IMR-90 (cell line): ENCODE data around the gene STON2. TPM values are rescaled to one million over a fixed set of nuclear protein-coding genes. Genes with fewer than 3 reads are reported as not detected.
"Not testable (repeated sequence)": the region's sequence is repeated elsewhere in the genome, so short reads cannot be mapped to it uniquely, and the experiment has no call there.

Source experiments
- ATAC-seq: fragments of 200-7000 bp; cut with Tn5 transposase; 2 replicates; pipeline ENCODE4 v1.9.1; 2020; ENCODE audit warnings: low read depth, mild to moderate bottlenecking, moderate library complexity
- BruUV-seq: library from RNA; stranded (reverse); fragments of 400-500 nt; replicated peaks from 2 replicates; lab custom pipeline; 2021; lab: Mats Ljungman, UMichigan
- CTCF ChIA-PET: fragments of 300-600 bp; formaldehyde crosslinking; extraction: SDS; loops from one replicate; lab custom pipeline; 2021; ENCODE audit warnings: antibody characterized with exemption; lab: Yijun Ruan, JAX
- POLR2A ChIA-PET: fragments of 300-600 bp; sonication (Branson Sonifier 250); formaldehyde crosslinking; loops from one replicate; lab custom pipeline; 2022; ENCODE audit warnings: antibody characterized with exemption; ENCODE audit not compliant: unreplicated experiment; lab: Charles Lee
- DNase-seq: peaks from one replicate; pipeline ENCODE4 v3.0.0; 2013
- H2AFZ ChIP-seq: replicated peaks from 2 replicates; pipeline ENCODE3; 2013; ENCODE audit warnings: low read length, mild to moderate bottlenecking; ENCODE audit not compliant: poor library complexity
- H2AK5ac ChIP-seq: 2 replicates; pipeline ENCODE4 v1.6.1; 2013; ENCODE audit warnings: low read depth, low read length, inconsistent platforms
- H2AK9ac ChIP-seq: replicated peaks from 2 replicates; pipeline ENCODE3; 2013; ENCODE audit warnings: mild to moderate bottlenecking, low read depth, low read length, moderate library complexity; ENCODE audit not compliant: poor library complexity
- H2BK120ac ChIP-seq: 2 replicates; pipeline ENCODE4 v1.6.1; 2013; ENCODE audit warnings: low read depth, low read length, inconsistent platforms
- H2BK15ac ChIP-seq: 3 replicates; pipeline ENCODE4 v1.6.1; 2013; ENCODE audit warnings: low read depth, low read length, inconsistent platforms
- H2BK20ac ChIP-seq: 2 replicates; pipeline ENCODE4 v1.6.1; 2013; ENCODE audit warnings: low read depth, mild to moderate bottlenecking, inconsistent platforms, low read length, moderate library complexity
- H2BK5ac ChIP-seq: 2 replicates; pipeline ENCODE4 v1.6.1; 2013; ENCODE audit warnings: mild to moderate bottlenecking, low read depth, low read length, inconsistent platforms; ENCODE audit not compliant: poor library complexity, severe bottlenecking
- H3K14ac ChIP-seq: replicated peaks from 2 replicates; pipeline ENCODE4 v1.6.1; 2013; ENCODE audit warnings: low read depth, low read length, inconsistent platforms
- H3K18ac ChIP-seq: 2 replicates; pipeline ENCODE4 v1.6.1; 2013; ENCODE audit warnings: low read depth, low read length, control low read depth
- H3K23ac ChIP-seq: 2 replicates; pipeline ENCODE4 v1.6.1; 2013; ENCODE audit warnings: low read depth, low read length, inconsistent platforms
- H3K27ac ChIP-seq: 2 replicates; pipeline ENCODE4 v1.5.1; 2013; ENCODE audit warnings: mild to moderate bottlenecking, control low read depth, low read length; ENCODE audit not compliant: insufficient read depth
- H3K27me3 ChIP-seq: 2 replicates; pipeline ENCODE4 v1.6.1; 2013; ENCODE audit warnings: low read length; ENCODE audit not compliant: control insufficient read depth, insufficient read depth
- H3K36me3 ChIP-seq: 2 replicates; pipeline ENCODE4 v1.6.1; 2013; ENCODE audit warnings: low read length, mixed read lengths; ENCODE audit not compliant: control insufficient read depth, insufficient read depth
- H3K4ac ChIP-seq: 2 replicates; pipeline ENCODE4 v1.6.1; 2013; ENCODE audit warnings: low read depth, low read length, inconsistent platforms
- H3K4me1 ChIP-seq: 2 replicates; pipeline ENCODE4 v1.6.1; 2013; ENCODE audit warnings: low read length, mixed read lengths; ENCODE audit not compliant: control insufficient read depth, insufficient read depth
- H3K4me2 ChIP-seq: 2 replicates; pipeline ENCODE4 v1.6.1; 2013; ENCODE audit warnings: low read depth, mild to moderate bottlenecking, control low read depth, low read length, moderate library complexity
- H3K4me3 ChIP-seq: 2 replicates; pipeline ENCODE4 v1.5.1; 2013; ENCODE audit warnings: low read depth, mild to moderate bottlenecking, control low read depth, low read length, moderate library complexity; ENCODE audit not compliant: insufficient read depth
- H3K56ac ChIP-seq: 2 replicates; pipeline ENCODE4 v1.6.1; 2013; ENCODE audit warnings: low read length, inconsistent platforms; ENCODE audit not compliant: insufficient read depth; ENCODE audit errors: extremely low read depth
- H3K79me1 ChIP-seq, 2 experiments: 2 replicates each; pipeline ENCODE4 v1.6.1; 2013; ENCODE audit warnings: low read length in 2 of 2, inconsistent platforms in 1 of 2, low read depth in 1 of 2
- H3K9ac ChIP-seq: 2 replicates; pipeline ENCODE4 v1.6.1; 2013; ENCODE audit warnings: low read depth, low read length, control low read depth
- H3K9me1 ChIP-seq: 2 replicates; pipeline ENCODE4 v1.6.1; 2013; ENCODE audit warnings: low read length, inconsistent platforms; ENCODE audit not compliant: insufficient read depth
- H3K9me3 ChIP-seq: 2 replicates; pipeline ENCODE4 v1.6.1; 2013; ENCODE audit warnings: low read length; ENCODE audit not compliant: control insufficient read depth, insufficient read depth
- H4K20me1 ChIP-seq: 2 replicates; pipeline ENCODE4 v1.6.1; 2013; ENCODE audit warnings: low read length, inconsistent platforms; ENCODE audit not compliant: insufficient read depth
- H4K5ac ChIP-seq: 2 replicates; pipeline ENCODE4 v1.6.1; 2013; ENCODE audit warnings: mild to moderate bottlenecking, low read depth, low read length, control low read depth
- H4K8ac ChIP-seq, 2 experiments: 2 replicates each; pipeline ENCODE4 v1.6.1; 2013; ENCODE audit warnings: low read depth in 2 of 2, low read length in 2 of 2, control low read depth in 1 of 2, inconsistent platforms in 1 of 2
- H4K91ac ChIP-seq: 2 replicates; pipeline ENCODE4 v1.6.1; 2013; ENCODE audit warnings: low read depth, low read length, inconsistent platforms; ENCODE audit not compliant: insufficient read depth
- CHD1 ChIP-seq: IDR thresholded peaks from 2 replicates; pipeline ENCODE4 v1.6.1; 2012; ENCODE audit warnings: low read depth, low read length, improper control_type of control experiment
- MAFK ChIP-seq: IDR thresholded peaks from 2 replicates; pipeline ENCODE4 v1.6.1; 2012; ENCODE audit warnings: low read depth, low read length, improper control_type of control experiment
- RAD21 ChIP-seq: IDR thresholded peaks from 2 replicates; pipeline ENCODE4 v1.6.1; 2012; ENCODE audit warnings: low read length, improper control_type of control experiment
- WGBS, 2 experiments: methylation state at CpG; one replicate each; pipeline versions ENCODE4 v1.1.5 to v1.1.7; 2013; ENCODE audit warnings: missing lambda C conversion rate in 2 of 2; ENCODE audit not compliant: insufficient read length in 1 of 2; ENCODE audit errors: extremely low coverage in 2 of 2; 5-methylcytosine and 5-hydroxymethylcytosine counted together
- dilution Hi-C: fragments of 300-500 bp; cut with HindIII; formaldehyde crosslinking; loops from one replicate; pipeline ENCODE4 v1.14.3; 2018; ENCODE audit warnings: low sequenced_read_pairs; ENCODE audit not compliant: unreplicated experiment
- in situ Hi-C: fragments of 300-500 bp; cut with MboI; formaldehyde crosslinking; loops from 3 replicates; pipeline ENCODE4 v1.14.3; 2019; ENCODE audit warnings: low sequenced_read_pairs, inconsistent platforms, mixed read lengths
- intact Hi-C: fragments of 100-400 bp; cut with micrococcal nuclease; formaldehyde crosslinking; loops from 2 replicates; pipeline ENCODE4 v1.10.0; 2022
- polyA plus RNA-seq, 3 experiments: library from polyadenylated mRNA; depleted of rRNA; stranded (reverse); fragments of >200 nt; gene quantifications; 2 replicates each; pipeline ENCODE4 v1.2.3, GENCODE V29; 2012; ENCODE audit warnings: low replicate concordance in 1 of 3
- total RNA-seq: library from RNA; depleted of rRNA; stranded (reverse); fragments of >200 nt; gene quantifications from 2 replicates; pipeline ENCODE4 v1.2.3, GENCODE V29; 2012

The STON2 gene
- total and polyA plus RNA-seq, 2 of the 4 experiments (the other 2 are of a cell fraction): not detected

- in situ Hi-C loops (no loop called here), intact Hi-C loops (no loop called here), dilution Hi-C loops (no loop called here)
- Histone ChIP-seq H3K56ac (no peak overlapping the region), H3K4me2 (no peak overlapping the region), H2BK5ac (no peak overlapping the region), H3K27ac (no peak overlapping the region), H2BK15ac (no peak overlapping the region), H3K9me1 (no peaks in the 10 kb centered on the region), H3K9ac (no peak overlapping the region), H4K5ac (no peak overlapping the region), H2AK5ac (no peak overlapping the region), H4K20me1 (no peaks in the 10 kb centered on the region), H3K4me1 (no peaks in the 10 kb centered on the region; the same call in 1 of the 2 replicates), H2AK9ac (no peak overlapping the region), H3K4ac (no peak overlapping the region), H4K8ac (no peak overlapping the region), H3K79me1 (no peaks in the 10 kb centered on the region), H2BK120ac (no peak overlapping the region), H3K18ac (no peak overlapping the region), H4K91ac (no peak overlapping the region), H3K14ac (no peak overlapping the region), H2AFZ (no peak overlapping the region), H3K9me3 (no peaks in the 10 kb centered on the region), H3K27me3 (no peaks in the 10 kb centered on the region), H2BK20ac (no peak overlapping the region), H3K36me3 (no peaks in the 10 kb centered on the region), H3K4me3 (no peak overlapping the region), H3K23ac (no peak overlapping the region)
- no CpG with 5 or more reads among the region's 1 CpG for WGBS, 2 experiments
- ChIA-PET CTCF (no interaction called here), POLR2A (no interaction called here)
- ATAC-seq: no peak
- TF ChIP-seq RAD21 (no peak), MAFK (peak; percentile 92), CHD1 (no peak)
- no TSS peak for BruUV-seq
- DNase-seq: no peak
Observed at GRCh38 chr14:81224222-81224621, 175.9 kb downstream of the STON2 start.

GRCh38 chr14:81223788-81224187 lies 176.3 kb downstream of the STON2 start:
- H3K9me3 ChIP-seq, H3K36me3 ChIP-seq, H2AK9ac ChIP-seq, H2BK15ac ChIP-seq, H3K56ac ChIP-seq, dilution Hi-C loops, H3K9me1 ChIP-seq, H2BK20ac ChIP-seq, H3K4me2 ChIP-seq, BruUV-seq, H3K4me1 ChIP-seq, H3K23ac ChIP-seq, in situ Hi-C loops, H2AFZ ChIP-seq, H2BK5ac ChIP-seq, H3K27ac ChIP-seq, H2AK5ac ChIP-seq, H3K14ac ChIP-seq, POLR2A ChIA-PET, H4K20me1 ChIP-seq, H3K4me3 ChIP-seq, H3K79me1 ChIP-seq, H3K9ac ChIP-seq, H3K18ac ChIP-seq, H4K5ac ChIP-seq, H4K8ac ChIP-seq, H3K27me3 ChIP-seq, DNase-seq, intact Hi-C loops, H4K91ac ChIP-seq, ATAC-seq, H3K4ac ChIP-seq, H2BK120ac ChIP-seq: not testable (repeated sequence)
- CTCF ChIA-PET: interaction anchor here (0.6 kb wide), 1 partner anchor 121 kb away, joined by 3 read pairs; no protein-coding TSS in a partner anchor
- WGBS, 2 experiments: no CpG with 5 or more reads among the region's 7 CpGs
